Esophagus (tissue), 2 donors: Measurements from ENCODE around the gene LENG9. TPM values are rescaled to one million over a fixed set of nuclear protein-coding genes. Genes with fewer than 3 reads are reported as not detected.
"Not testable (repeated sequence)": the region's sequence is repeated elsewhere in the genome, so short reads cannot be mapped to it uniquely, and the experiment has no call there.

Experiments
- H3K27ac ChIP-seq, 2 donors: one replicate each; pipeline ENCODE4 v1.5.1; 2013; ENCODE audit warnings: low read depth in 2 of 2, mild to moderate bottlenecking in 2 of 2, inconsistent platforms in 1 of 2, low read length in 1 of 2, moderate library complexity in 1 of 2
- H3K27me3 ChIP-seq, 2 donors: one replicate each; pipeline ENCODE4 v1.6.1; 2013; ENCODE audit warnings: low read length in 2 of 2, control low read depth in 1 of 2, mild to moderate bottlenecking in 1 of 2; ENCODE audit not compliant: insufficient read depth in 2 of 2, control insufficient read depth in 1 of 2
- H3K36me3 ChIP-seq, 2 donors: one replicate each; pipeline ENCODE4 v1.6.1; 2013; ENCODE audit warnings: low read length in 1 of 2; ENCODE audit not compliant: control insufficient read depth in 2 of 2, insufficient read depth in 2 of 2
- H3K4me1 ChIP-seq, 2 donors: one replicate each; pipeline ENCODE4 v1.6.1; 2013; ENCODE audit warnings: low read length in 1 of 2; ENCODE audit not compliant: control insufficient read depth in 2 of 2, insufficient read depth in 2 of 2
- H3K4me3 ChIP-seq, 2 donors: one replicate each; pipeline ENCODE4 v1.5.1; 2013; ENCODE audit warnings: low read length in 2 of 2, mild to moderate bottlenecking in 2 of 2, low read depth in 1 of 2, moderate library complexity in 1 of 2
- H3K9me3 ChIP-seq, 2 donors: one replicate each; pipeline ENCODE4 v1.6.1; 2013; ENCODE audit warnings: mild to moderate bottlenecking in 2 of 2, low read depth in 1 of 2, low read length in 1 of 2, moderate library complexity in 1 of 2; ENCODE audit not compliant: control insufficient read depth in 2 of 2, insufficient read depth in 1 of 2
- WGBS, 2 donors: extraction: QIAGEN DNeasy Blood & Tissue Kit; methylation state at CpG; one replicate each; pipeline ENCODE4 v1.1.7; 2013; 5-methylcytosine and 5-hydroxymethylcytosine counted together
- polyA plus RNA-seq, 2 donors: library from polyadenylated mRNA; stranded (reverse); fragments of 200-250 nt; gene quantifications; one replicate each; pipeline ENCODE4 v1.2.3, GENCODE V29; 2013
- donor health status: healthy with polysubstance abuse.
- donor health status: Bipolar disorder and iron deficiency.

Gene LENG9
- polyA plus RNA-seq, 2 donors = 4.4 to 5.8 TPM

DNA sequence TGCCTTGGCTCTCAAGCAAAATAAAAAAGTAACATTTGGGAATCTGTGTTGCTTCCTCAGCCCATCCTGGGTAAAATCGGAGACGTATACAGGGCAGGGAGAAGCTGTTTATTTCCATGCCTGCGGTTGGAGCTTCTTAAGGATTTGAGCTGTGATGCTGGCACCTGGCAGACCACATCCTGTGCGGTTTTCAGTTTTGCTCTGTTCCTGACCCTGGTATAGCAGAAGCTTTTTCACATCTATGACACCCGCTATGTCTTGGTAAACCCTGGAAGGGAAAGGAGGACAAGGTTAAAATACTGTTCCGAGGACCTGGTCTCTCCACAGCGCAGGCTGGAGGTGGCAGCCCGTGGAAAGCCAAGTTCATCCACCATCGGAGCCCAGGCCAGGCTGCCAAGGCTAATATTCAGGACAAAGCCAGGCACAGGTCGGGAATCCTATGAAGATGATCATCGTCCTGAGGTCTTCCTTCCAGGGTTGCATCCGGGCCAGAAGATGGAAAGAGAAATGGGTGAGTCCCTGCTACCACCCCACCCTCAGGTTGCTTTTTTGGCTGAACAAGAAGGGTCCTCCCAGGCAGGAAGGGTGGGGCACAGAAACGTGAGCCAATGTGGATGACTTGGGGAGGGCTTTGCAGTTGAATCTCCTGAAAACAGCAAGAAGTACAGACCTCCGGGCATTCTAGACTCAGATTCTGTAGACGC, 34.3 kb upstream of the LENG9 start:
- H3K4me1 ChIP-seq, H3K4me3 ChIP-seq, H3K27ac ChIP-seq, H3K27me3 ChIP-seq, H3K36me3 ChIP-seq, H3K9me3 ChIP-seq: not testable (repeated sequence)
- 70 to 80% methylated on average over 7 to 9 of the region's 15 CpGs for WGBS, 2 donors

DNA sequence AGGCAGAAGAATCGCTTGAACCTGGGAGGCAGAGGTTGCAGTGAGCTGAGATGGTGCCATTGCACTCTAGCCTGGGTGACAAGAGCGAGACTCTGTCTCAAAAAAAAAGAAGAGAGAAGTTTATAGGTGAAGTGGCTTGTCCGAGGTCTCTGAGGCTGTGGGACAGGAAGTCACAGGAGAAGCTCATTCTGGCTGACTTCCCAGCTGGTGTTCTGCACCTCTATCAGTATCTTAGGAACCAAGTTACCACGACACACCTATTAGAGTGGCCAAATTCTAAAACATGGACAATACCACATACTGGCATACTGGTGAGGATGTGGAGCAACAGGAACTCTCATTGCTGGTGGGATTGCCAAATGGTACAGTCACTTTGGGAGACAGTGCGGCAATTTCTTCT, 31.7 kb upstream of the LENG9 start:
- not testable (repeated sequence) for H3K27me3 ChIP-seq

DNA sequence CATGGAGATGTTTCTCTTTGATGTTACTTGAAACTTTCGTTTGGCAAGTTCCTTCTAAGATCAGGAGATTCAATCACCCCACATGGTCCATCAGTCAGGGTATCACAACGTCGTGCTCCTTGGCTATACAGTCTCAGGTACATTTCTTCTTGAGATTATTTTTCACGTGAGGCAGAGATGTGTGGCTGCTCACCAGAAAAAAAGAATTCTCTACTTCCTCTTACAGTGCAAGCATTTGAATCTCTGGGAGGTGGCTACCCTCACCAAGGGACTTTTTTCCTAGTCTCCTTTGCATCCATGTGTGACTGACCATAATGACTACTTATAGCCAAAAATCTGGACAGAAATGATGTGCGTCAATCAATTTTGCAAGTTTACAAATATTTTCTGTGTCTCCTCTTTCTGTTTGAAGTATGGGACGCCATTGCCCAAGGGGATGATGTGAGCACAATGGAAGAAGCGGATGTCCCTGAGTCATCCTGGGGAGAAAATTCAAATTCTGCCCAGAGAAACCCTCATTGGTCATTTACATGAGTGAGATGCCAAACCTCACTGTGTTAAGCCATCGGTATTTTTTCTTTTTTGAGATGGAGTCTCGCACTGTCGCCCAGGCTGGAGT, 30.5 kb upstream of the LENG9 start:
- Histone ChIP-seq H3K27me3 (no peaks in the 10 kb centered on the region), H3K36me3 (no peaks in the 10 kb centered on the region), H3K9me3 (no peaks in the 10 kb centered on the region), H3K27ac (no peak overlapping the region), H3K4me3 (no peak overlapping the region), H3K4me1 (no peaks in the 10 kb centered on the region)
- WGBS, 2 donors = 75 to 77% methylated on average over 10 of the region's 10 CpGs

More for the DNA sequence above, 31.7 kb upstream of the LENG9 start:
- H3K27ac ChIP-seq, H3K9me3 ChIP-seq, H3K4me1 ChIP-seq, H3K36me3 ChIP-seq, H3K4me3 ChIP-seq: not testable (repeated sequence)
- 60 to 72% methylated on average over 5 of the region's 5 CpGs for WGBS, 2 donors

GRCh38 chr19:54493056-54493455, 29.5 kb upstream of the LENG9 start:
- H3K36me3 ChIP-seq, H3K27ac ChIP-seq, H3K27me3 ChIP-seq, H3K9me3 ChIP-seq, H3K4me3 ChIP-seq, H3K4me1 ChIP-seq: not testable (repeated sequence)
- 77 to 81% methylated on average over 5 of the region's 5 CpGs for WGBS, 2 donors

DNA sequence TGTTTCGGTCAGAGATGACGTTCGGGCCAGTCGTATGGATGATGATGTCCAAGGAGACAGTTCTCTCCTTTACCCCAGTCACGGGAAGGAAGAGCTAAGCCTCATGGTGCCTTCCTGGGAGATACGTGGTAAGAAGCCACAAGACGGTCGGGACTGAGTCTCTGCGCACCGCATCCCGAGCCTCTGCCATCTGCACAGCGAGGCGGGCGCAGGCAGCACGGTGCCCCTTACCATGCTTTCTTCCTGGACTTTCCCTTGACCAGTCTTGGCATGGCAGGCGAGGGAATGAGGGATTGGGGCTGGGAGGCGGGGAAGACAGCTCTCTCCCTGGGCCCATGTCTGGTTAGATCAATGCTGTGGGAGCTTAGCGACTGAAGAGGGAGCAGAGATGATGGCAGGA, 29.0 kb upstream of the LENG9 start:
- Histone ChIP-seq H3K4me1 (no peaks in the 10 kb centered on the region), H3K9me3 (no peaks in the 10 kb centered on the region), H3K27ac (no peak overlapping the region), H3K27me3 (no peaks in the 10 kb centered on the region), H3K36me3 (no peaks in the 10 kb centered on the region), H3K4me3 (no peak overlapping the region)
- 84 to 87% methylated on average over 18 of the region's 18 CpGs for WGBS, 2 donors

- WGBS, 2 donors = 63 to 64% methylated on average over 9 of the region's 9 CpGs
- Histone ChIP-seq H3K27ac (no peak overlapping the region), H3K9me3 (no peaks in the 10 kb centered on the region), H3K4me1 (no peaks in the 10 kb centered on the region), H3K36me3 (no peaks in the 10 kb centered on the region), H3K4me3 (no peak overlapping the region), H3K27me3 (no peaks in the 10 kb centered on the region)
These were observed 26.2 kb upstream of the LENG9 start for GRCh38 chr19:54489766-54490165.

DNA sequence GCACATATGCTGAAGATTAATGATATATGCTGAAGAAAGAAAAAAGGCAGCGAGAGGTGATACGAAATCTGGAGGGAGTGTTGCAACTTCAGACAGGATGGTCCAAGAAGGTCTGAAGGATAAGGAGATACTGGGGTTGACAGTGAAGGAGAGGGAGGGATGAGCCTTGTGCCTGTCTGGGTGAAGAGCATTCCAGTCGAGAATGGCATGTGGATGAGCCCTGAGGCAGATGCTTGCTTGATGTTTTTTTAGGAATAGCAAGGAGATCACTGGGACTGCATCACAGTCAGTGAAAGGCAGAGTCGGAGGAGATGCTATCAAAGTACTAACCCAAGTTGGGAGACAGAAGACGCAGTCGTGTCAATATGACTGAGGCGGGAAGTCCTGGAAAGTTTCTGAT, 25.8 kb upstream of the LENG9 start:
- H3K4me3 ChIP-seq = no peak overlapping the region
- no peaks in the 10 kb centered on the region for H3K36me3 ChIP-seq
- H3K27ac ChIP-seq = no peak overlapping the region
- WGBS, 2 donors = 68 to 70% methylated on average over 7 of the region's 7 CpGs
- H3K27me3 ChIP-seq = no peaks in the 10 kb centered on the region
- no peaks in the 10 kb centered on the region for H3K4me1 ChIP-seq
- H3K9me3 ChIP-seq = no peaks in the 10 kb centered on the region

DNA sequence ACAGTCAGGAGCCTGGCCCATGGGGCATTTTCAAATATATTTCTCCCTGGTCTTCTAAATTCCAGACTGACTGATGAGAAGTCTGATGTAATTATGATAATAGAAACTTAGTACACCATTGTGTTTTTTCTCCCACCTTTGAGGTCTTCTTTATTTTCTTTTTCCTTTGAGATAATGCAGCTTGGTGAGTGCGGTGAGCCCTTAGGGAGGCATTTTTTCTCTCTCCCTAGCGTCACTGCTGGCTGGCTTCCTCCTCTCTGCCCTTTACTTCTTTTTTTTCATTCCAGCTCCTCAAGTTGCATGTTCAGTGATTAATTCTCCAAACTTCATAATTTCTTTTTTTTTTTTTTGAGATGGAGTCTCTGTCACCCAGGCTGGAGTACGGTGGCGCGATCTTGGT, 22.3 kb upstream of the LENG9 start:
- 68 to 72% methylated on average over 5 of the region's 5 CpGs for WGBS, 2 donors
- no peak overlapping the region for H3K27ac ChIP-seq
- H3K36me3 ChIP-seq = no peaks in the 10 kb centered on the region
- no peaks in the 10 kb centered on the region for H3K27me3 ChIP-seq
- no peaks in the 10 kb centered on the region for H3K9me3 ChIP-seq
- no peak overlapping the region for H3K4me3 ChIP-seq
- H3K4me1 ChIP-seq = no peaks in the 10 kb centered on the region

DNA sequence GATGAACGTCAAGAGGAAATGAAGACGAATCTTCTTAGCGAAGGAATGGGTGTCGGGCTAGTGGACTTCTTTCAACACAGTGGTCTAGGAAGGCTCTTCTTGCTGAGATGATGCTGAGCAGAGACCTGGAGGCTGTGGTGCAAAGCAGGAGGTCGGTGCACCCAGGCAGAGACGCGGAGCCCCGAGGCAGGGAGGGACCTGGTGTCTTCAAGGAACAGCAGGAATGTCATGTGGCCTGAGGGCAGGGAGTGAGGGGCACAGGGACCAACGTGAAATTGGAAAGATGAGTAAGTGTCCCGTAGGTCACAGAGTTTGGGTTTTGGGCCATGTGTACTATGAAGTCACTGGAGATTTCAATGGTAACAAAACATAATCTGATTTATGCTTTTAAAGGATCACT, 20.9 kb upstream of the LENG9 start:
- H3K9me3 ChIP-seq = no peaks in the 10 kb centered on the region
- H3K4me3 ChIP-seq = no peak overlapping the region
- 71 to 77% methylated on average over 9 to 10 of the region's 10 CpGs for WGBS, 2 donors
- H3K27ac ChIP-seq = no peak overlapping the region
- H3K4me1 ChIP-seq = no peaks in the 10 kb centered on the region
- no peaks in the 10 kb centered on the region for H3K27me3 ChIP-seq
- H3K36me3 ChIP-seq = no peaks in the 10 kb centered on the region

DNA sequence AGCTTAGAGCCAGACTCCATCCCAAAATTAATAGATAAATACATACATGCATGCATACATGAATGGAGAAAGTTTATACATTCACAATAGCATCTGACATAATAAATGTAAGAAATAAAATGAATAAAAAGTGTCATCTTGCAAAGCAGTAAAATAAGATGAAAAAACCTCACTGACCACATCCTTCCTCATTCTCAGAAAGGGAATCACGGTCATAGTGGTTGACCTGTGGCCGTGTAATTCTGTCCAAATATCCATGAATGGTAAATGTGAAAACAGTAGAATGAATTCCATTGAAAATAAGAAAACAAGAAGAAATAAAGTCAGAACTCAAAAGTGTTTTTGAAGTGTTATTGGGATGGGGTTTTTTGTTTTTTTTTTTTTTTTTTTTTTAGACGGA, 19.3 kb upstream of the LENG9 start:
- 70 to 80% methylated on average over 3 of the region's 3 CpGs for WGBS, 2 donors

More for the DNA sequence above, 19.3 kb upstream of the LENG9 start:
- no peak overlapping the region for H3K4me3 ChIP-seq
- H3K27ac ChIP-seq = no peak overlapping the region
- no peaks in the 10 kb centered on the region for H3K36me3 ChIP-seq
- H3K9me3 ChIP-seq = no peaks in the 10 kb centered on the region
- no peaks in the 10 kb centered on the region for H3K4me1 ChIP-seq
- no peaks in the 10 kb centered on the region for H3K27me3 ChIP-seq
